ENCODE data around the gene MMP14. TPM values are rescaled to one million over a fixed set of nuclear protein-coding genes. Genes with fewer than 3 reads are reported as not detected.

The MMP14 gene
- total and polyA plus RNA-seq, 2 of the 13 experiments (the other 11 are each of a cell fraction or from before 2014, with no cell fraction given): 5.2 to 9.8 TPM

DNA sequence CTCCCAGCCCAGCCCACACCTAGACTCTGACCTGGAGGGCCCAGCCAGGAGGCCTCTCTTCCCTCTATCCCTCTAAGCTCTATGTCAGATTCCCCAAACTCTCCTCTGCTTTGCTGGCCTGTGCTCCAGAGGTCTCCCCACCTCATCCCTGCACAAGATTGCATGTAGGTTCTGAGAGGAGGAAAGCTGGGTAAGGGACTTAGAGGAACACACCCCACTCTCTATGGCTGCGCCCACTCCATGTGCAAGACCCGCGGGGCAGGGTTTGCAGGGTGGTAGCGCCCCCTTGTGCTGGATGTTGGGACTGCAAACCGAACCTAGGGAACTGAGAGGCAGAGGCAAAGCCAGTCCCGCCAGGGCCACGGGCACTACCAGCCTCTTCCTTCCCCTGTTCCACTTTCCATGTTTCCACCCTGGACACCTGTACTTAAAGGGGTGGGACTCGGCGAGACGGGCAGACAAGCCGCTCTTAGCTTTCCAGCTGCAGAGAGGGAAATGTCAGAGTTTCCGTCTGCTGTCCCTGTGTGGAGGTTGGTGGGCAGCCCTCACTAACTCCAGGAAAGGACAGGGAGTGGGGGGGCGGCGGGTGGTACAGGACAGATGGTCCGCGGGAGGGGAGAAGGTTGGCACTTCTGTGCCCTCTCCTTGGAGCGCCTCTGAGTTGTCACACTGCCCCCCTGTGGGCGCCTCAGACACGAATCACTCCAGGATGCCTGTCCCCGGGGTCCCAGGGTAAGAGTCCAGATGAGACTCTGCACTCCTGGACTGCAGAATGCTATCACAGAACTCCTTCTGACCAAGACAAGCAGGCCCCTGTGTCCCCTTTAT is 16.8 kb downstream of the MMP14 start (continued):
- no peak for TF ChIP-seq ZNF549 (CRISPR knock-in tag; IDR thresholded peaks at IDR 0.05)
- TF ChIP-seq ZNF12 (CRISPR knock-in tag; IDR thresholded peaks at IDR 0.05): peak; percentile 79
- TF ChIP-seq NAIF1 (CRISPR knock-in tag; IDR thresholded peaks at IDR 0.05; ENCODE audit: borderline replicate concordance): no peak; the same call in 1 of the 2 replicates
- peak; percentile 85; the same call in 1 of the 2 replicates for TF ChIP-seq TBP (CRISPR knock-in tag; IDR thresholded peaks at IDR 0.05)
- TF ChIP-seq, protein P1, sequence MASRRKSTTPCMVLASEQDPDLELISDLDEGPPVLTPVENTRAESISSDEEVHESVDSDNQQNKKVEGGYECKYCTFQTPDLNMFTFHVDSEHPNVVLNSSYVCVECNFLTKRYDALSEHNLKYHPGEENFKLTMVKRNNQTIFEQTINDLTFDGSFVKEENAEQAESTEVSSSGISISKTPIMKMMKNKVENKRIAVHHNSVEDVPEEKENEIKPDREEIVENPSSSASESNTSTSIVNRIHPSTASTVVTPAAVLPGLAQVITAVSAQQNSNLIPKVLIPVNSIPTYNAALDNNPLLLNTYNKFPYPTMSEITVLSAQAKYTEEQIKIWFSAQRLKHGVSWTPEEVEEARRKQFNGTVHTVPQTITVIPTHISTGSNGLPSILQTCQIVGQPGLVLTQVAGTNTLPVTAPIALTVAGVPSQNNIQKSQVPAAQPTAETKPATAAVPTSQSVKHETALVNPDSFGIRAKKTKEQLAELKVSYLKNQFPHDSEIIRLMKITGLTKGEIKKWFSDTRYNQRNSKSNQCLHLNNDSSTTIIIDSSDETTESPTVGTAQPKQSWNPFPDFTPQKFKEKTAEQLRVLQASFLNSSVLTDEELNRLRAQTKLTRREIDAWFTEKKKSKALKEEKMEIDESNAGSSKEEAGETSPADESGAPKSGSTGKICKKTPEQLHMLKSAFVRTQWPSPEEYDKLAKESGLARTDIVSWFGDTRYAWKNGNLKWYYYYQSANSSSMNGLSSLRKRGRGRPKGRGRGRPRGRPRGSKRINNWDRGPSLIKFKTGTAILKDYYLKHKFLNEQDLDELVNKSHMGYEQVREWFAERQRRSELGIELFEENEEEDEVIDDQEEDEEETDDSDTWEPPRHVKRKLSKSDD (CRISPR knock-in tag; IDR thresholded peaks at IDR 0.05; ENCODE audit: low read depth): peak; percentile 91; the same call in 1 of the 2 replicates
- no peak for TF ChIP-seq RBM22 (optimal IDR thresholded peaks at IDR 0.05; ENCODE audit: low read length)
- TF ChIP-seq ZNF564 (CRISPR knock-in tag; IDR thresholded peaks at IDR 0.05): no peak
- TF ChIP-seq SETDB1 (CRISPR knock-in tag; IDR thresholded peaks at IDR 0.05; ENCODE audit: borderline replicate concordance): peak; percentile 82; the same call in 1 of the 2 replicates
- TF ChIP-seq, protein P2, sequence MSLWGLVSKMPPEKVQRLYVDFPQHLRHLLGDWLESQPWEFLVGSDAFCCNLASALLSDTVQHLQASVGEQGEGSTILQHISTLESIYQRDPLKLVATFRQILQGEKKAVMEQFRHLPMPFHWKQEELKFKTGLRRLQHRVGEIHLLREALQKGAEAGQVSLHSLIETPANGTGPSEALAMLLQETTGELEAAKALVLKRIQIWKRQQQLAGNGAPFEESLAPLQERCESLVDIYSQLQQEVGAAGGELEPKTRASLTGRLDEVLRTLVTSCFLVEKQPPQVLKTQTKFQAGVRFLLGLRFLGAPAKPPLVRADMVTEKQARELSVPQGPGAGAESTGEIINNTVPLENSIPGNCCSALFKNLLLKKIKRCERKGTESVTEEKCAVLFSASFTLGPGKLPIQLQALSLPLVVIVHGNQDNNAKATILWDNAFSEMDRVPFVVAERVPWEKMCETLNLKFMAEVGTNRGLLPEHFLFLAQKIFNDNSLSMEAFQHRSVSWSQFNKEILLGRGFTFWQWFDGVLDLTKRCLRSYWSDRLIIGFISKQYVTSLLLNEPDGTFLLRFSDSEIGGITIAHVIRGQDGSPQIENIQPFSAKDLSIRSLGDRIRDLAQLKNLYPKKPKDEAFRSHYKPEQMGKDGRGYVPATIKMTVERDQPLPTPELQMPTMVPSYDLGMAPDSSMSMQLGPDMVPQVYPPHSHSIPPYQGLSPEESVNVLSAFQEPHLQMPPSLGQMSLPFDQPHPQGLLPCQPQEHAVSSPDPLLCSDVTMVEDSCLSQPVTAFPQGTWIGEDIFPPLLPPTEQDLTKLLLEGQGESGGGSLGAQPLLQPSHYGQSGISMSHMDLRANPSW (CRISPR knock-in tag; IDR thresholded peaks at IDR 0.05; ENCODE audit: borderline replicate concordance): peak; percentile 65; the same call in 1 of the 2 replicates
- no peak for TF ChIP-seq ZFP62 (CRISPR knock-in tag; IDR thresholded peaks at IDR 0.05)
- no peak for TF ChIP-seq ZNF589 (CRISPR knock-in tag; conservative IDR thresholded peaks at IDR 0.05)
- 0 out of 2 replicates have a peak, but pooled peaks have one; percentile 55 for TF ChIP-seq ZNF292 (CRISPR knock-in tag; IDR thresholded peaks at IDR 0.05; ENCODE audit: borderline replicate concordance, low read depth)
- TF ChIP-seq NR2F2 (IDR thresholded peaks at IDR 0.05; ENCODE audit: borderline replicate concordance, low read depth): peak; percentile 50; the same call in 1 of the 2 replicates
- TF ChIP-seq ZBTB7A (CRISPR knock-in tag; IDR thresholded peaks at IDR 0.05): peak; percentile 95
- TF ChIP-seq NFATC3 (CRISPR knock-in tag; IDR thresholded peaks at IDR 0.05): 0 out of 2 replicates have a peak, but pooled peaks have one; percentile 49
- TF ChIP-seq, protein P3, sequence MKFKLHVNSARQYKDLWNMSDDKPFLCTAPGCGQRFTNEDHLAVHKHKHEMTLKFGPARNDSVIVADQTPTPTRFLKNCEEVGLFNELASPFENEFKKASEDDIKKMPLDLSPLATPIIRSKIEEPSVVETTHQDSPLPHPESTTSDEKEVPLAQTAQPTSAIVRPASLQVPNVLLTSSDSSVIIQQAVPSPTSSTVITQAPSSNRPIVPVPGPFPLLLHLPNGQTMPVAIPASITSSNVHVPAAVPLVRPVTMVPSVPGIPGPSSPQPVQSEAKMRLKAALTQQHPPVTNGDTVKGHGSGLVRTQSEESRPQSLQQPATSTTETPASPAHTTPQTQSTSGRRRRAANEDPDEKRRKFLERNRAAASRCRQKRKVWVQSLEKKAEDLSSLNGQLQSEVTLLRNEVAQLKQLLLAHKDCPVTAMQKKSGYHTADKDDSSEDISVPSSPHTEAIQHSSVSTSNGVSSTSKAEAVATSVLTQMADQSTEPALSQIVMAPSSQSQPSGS (CRISPR knock-in tag; IDR thresholded peaks at IDR 0.05): peak; percentile 85; the same call in 1 of the 2 replicates
- no peak; the same call in 1 of the 2 replicates for TF ChIP-seq ZNF570 (CRISPR knock-in tag; IDR thresholded peaks at IDR 0.05; ENCODE audit: borderline replicate concordance)
- TF ChIP-seq, protein P4, sequence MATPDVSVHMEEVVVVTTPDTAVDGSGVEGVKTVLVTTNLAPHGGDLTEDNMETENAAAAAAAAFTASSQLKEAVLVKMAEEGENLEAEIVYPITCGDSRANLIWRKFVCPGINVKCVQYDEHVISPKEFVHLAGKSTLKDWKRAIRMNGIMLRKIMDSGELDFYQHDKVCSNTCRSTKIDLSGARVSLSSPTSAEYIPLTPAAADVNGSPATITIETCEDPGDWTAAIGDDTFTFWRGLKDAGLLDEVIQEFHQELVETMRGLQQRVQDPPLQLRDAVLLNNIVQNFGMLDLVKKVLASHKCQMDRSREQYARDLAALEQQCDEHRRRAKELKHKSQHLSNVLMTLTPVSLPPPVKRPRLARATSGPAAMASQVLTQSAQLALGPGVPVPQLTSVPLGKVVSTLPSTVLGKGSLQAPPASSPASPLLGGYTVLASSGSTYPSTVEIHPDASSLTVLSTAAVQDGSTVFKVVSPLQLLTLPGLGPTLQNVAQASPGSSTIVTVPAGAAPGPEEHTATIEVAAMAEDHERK (CRISPR knock-in tag; IDR thresholded peaks at IDR 0.05; ENCODE audit: low read depth): no peak
- TF ChIP-seq, protein P5, sequence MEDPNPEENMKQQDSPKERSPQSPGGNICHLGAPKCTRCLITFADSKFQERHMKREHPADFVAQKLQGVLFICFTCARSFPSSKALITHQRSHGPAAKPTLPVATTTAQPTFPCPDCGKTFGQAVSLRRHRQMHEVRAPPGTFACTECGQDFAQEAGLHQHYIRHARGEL (CRISPR knock-in tag; IDR thresholded peaks at IDR 0.05): 0 out of 2 replicates have a peak, but pooled peaks have one; percentile 65
- TF ChIP-seq IKZF1 (IDR thresholded peaks at IDR 0.05): no peak
